G401 (cell line): Measurements from ENCODE around the gene CCDC197. TPM values are rescaled to one million over a fixed set of nuclear protein-coding genes. Genes with fewer than 3 reads are reported as not detected.

Source experiments
- DNase-seq: peaks from one replicate; pipeline ENCODE4 v3.0.0-alpha.2; 2015; ENCODE audit warnings: low spot score
- in situ Hi-C: cut with HindIII; loops from 2 replicates; pipeline ENCODE4 v1.10.0; 2016; ENCODE audit warnings: low sequenced_read_pairs, mixed read lengths
- total RNA-seq: library from RNA; depleted of rRNA; stranded (reverse); fragments of >200 nt; shearing (Covaris generic); gene quantifications from 2 replicates; pipeline ENCODE4 v1.2.3, GENCODE V29; 2014

Gene CCDC197
- total RNA-seq, 1 experiment from 2014 or later, result not detected

GRCh38 chr14:93994919-93995682, 2.0 kb upstream of the CCDC197 start:
- in situ Hi-C loops, result no loop called here
- DNase-seq, result peak; percentile 82

DNA sequence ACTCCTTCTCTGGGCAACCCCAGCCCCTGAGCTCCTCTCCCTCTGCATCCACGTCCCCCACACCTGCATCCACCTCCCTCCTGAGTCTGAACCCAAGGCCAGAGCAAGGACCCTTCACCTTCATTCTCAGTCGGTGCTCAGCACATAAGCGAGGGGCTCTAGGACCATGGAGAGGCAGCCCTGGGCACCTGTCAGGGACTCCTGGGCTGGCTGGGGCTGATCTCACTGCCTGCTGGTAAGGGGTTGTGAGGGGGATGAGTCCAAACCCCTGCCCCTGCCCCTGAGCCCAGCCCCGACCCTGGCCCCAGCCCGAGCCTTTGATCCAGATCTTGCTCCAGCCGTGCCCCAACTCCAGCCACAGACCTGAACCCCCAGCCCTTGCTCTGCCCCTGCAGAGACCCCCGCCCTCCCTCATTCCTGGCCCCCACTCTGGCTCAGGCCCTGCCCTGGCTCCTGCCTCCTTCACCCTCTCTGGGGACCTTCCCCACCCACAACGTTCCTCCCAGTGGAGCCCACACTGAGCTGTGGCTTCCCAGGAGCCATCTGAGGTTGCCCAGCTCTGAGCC, 888 bp upstream of the CCDC197 start:
- DNase-seq, result no peak
- in situ Hi-C loops, result no loop called here

GRCh38 chr14:93997916-93998870, 1.1 kb downstream of the CCDC197 start:
- in situ Hi-C loops, result no loop called here
- DNase-seq, result no peak

- DNase-seq, result no peak
- in situ Hi-C loops, result no loop called here
These were observed 1.8 kb downstream of the CCDC197 start for GRCh38 chr14:93998871-93999403.

GRCh38 chr14:93999573-93999972, 2.5 kb downstream of the CCDC197 start:
- DNase-seq, result no peak
- in situ Hi-C loops, result no loop called here

- no peak for DNase-seq
These were observed 3.2 kb downstream of the CCDC197 start for GRCh38 chr14:94000267-94000666.

DNA sequence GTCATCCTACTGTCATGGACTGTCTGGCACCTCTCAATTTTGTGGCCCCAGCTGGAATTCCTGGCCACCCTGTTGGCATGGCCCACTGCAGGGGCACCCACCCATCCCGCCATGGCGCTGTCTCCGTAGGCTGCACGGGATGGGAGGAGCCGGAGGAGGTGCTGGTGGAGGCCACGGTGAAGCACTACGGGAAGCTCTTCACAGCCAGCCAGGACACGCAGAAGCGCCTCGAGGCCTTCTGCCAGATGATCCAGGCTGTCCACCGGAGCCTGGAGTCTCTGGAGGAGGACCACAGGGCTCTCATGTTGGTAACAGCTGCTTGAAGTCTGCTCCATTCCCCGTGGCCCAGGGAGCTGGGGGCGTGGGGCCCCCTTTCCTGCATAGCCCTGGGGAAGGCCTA, 3.9 kb downstream of the CCDC197 start:
- in situ Hi-C loops, result no loop called here
- DNase-seq, result no peak

More at GRCh38 chr14:94000267-94000666, 3.2 kb downstream of the CCDC197 start:
- in situ Hi-C loops, result no loop called here

DNA sequence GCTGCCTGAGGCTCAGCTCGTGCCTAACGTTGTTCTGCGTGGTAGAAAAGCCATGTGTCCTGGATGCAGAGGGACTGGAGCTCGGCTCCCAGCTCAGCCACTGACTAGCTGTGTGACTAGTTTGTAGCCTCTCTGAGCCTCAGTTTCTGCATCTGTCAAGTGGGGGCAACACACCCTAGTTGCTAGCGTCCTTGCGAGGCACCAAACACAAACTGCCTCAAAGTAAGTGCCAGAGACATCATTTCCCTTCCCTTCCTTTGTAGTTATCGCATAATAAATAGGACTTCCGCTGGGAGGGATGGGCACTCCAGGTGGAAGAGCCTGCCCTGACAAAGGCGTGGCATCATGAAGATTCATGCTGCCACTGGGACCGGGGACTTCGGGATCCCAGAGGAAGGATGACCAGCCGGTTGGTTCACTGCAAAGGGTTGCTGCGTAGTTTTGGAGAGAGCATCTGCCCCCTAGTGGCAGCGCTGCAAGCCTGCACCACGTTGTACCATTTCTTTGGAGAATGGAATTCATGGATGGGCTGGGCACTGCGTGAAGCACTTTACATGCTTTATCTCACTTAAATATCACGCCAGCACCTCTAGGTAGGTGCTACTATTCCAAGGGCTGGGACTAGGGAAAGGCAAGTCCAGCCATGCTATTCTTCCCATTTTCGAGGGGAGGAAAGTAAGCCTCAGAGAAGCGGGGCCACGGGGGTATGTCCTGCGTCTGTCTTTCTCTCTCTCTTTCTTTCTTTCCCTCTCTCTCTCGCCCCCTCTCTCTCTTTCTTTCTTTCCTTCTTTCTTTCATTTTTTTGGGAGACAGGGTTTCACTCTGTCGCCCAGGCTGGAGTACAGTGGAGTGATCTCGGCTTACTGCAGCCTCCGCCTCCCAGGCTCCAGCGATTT, 4.6 kb downstream of the CCDC197 start:
- in situ Hi-C loops, result no loop called here
- peak; percentile 84 for DNase-seq

DNA sequence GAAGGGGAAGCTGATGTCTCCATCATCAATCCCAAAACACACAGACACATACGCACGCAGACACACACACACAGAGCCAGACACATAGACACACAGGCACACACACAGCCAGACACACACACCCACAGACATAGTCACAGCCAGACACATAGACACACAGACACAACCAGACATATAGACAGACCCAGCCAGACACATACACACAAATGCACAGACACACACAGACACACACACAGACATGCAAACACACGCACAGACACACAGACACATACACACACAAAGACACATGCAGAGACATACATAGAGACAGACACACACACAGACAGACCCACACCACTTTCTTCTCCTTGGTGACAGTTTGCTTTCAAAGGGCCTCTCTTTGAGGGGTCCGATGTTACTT, 6.3 kb downstream of the CCDC197 start:
- in situ Hi-C loops, result no loop called here

GRCh38 chr14:94004015-94004414, 6.9 kb downstream of the CCDC197 start:
- in situ Hi-C loops, result no loop called here
- DNase-seq, result no peak

More for the DNA sequence above, 6.3 kb downstream of the CCDC197 start:
- DNase-seq, result no peak

DNA sequence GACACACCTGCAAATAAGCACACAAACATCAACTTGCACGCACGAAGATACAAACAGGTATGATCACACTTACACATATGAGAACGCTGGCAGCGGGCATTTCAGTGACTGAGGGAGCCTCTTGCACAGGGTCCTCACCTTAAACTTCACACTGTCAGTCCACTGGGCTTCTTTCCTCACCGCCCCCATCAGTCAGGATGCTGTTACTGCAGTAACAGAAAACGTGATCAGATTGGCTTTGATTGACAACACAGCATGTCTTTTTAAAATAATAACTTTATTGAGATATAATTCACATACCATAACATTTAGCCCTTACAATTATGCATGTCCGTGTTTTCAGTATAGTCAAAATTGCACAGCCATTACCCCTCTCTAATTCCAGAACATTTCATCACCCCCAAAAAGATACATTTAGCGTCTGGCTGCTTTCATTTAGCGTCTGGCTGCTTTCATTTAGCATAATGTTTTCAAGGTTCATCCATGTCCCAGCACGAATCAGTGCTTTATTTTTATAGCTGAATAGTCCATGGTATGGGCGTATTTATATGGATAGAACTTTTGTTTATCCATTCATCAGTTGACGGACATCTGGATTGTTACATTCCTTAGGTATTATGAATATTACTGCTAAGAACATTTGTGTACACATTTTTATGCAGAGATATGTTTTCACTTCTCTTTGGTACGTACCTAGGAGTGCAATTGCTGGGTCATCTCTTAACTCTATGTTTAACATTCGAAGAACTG, 8.4 kb downstream of the CCDC197 start:
- DNase-seq, result no peak

DNA sequence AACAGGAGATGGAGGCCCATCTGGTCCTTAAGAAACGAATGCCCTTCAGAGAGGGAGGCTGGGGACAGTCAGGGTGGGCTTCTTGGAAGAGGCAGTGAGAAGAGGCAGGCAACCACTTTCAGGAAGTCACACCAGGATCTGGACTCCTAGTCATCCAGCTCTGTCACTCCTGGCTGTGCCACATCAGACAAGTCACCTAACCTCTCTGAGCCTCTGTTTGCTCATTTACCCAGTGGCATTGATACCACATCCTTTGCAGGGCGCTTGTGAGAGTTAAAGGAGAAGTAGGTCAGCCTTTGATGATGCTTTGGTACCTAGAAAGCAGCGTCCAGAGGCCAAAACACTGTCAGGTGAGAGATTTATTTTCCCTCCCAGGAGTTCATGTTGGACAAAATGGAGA, 11.1 kb downstream of the CCDC197 start:
- DNase-seq, result no peak
- in situ Hi-C loops, result no loop called here

More for the DNA sequence above, 8.4 kb downstream of the CCDC197 start:
- in situ Hi-C loops, result no loop called here

DNA sequence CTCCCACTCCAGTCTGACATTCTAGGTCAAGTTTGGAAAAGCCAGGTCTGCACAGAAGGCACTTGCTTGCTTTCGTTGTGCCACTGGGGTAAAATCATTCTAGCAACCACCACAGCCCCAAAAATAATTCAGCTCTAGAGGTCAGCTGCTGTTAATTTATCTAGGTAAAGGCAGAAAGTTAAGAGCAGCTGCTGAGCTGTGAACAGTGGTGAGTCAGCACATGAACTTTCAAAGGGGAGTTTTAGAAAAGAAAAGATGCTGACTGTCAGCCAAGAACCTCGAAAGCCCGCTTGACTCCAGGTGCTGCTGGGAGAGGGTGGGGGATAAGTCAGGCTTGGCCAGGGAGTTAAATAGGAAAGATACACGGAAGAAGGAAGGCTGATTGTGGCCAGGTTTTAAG, 12.7 kb downstream of the CCDC197 start:
- in situ Hi-C loops, result no loop called here

DNA sequence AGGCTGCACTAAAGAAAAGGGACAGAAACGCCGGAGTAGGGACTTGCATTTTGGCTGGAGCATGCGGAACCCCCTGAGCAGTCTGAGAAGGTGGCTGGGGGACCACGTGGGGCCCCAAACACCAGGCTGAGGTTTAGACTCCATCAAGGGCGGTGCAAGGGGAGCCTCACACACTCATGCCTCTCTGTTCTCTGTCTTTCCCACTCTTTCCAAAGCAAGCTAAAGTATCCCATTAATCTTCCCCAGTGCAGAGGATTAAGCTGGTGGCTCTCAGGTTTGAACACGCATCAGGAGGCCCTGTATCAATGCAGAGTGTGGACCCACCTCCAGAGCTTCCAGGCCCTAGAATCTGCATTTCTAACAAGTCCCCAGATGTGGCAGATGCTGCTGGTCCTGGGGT, 13.5 kb downstream of the CCDC197 start:
- in situ Hi-C loops, result no loop called here
- no peak for DNase-seq

More for the DNA sequence above, 12.7 kb downstream of the CCDC197 start:
- no peak for DNase-seq

DNA sequence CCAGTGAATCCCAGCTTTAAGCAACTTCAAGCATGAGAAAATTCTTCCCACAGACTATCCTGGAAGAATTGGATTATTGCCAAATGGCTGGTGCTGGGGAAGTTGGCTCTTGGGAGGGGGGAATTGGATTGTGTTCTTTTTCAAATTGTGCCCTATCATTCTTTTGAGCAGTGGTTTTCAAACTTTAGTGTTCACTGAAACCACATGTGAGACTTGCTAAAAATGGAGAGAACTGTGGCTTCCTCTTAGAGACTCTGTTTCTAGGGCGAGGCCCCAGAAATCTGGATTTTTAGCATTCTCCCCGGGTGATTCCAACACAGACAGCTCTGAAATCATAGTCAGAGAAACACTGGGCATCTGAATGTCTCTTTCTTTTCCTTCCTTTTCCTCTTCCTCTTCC, 14.7 kb downstream of the CCDC197 start:
- in situ Hi-C loops, result no loop called here
- no peak for DNase-seq

GRCh38 chr14:94014382-94014781, 17.3 kb downstream of the CCDC197 start:
- DNase-seq, result no peak
- in situ Hi-C loops, result no loop called here

DNA sequence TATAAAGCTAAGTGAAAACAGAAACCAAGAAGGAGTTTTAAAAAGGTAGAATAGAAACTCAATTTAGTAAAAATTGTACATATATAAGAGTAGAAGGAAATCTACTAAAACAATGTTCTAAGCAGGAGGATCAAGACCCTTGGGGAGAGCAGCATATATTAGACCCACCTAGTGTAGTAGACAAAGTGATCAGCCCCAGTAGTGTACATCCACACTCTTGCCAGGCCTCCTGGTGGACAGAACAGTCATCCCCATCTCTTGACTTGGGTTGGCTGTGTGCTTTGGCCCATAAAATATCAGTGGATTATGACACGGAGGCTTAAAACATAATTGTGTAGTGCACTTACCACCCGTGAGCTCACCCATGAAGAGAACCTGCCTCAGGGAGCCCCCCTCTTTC, 18.1 kb downstream of the CCDC197 start:
- in situ Hi-C loops, result no loop called here
- DNase-seq, result no peak

DNA sequence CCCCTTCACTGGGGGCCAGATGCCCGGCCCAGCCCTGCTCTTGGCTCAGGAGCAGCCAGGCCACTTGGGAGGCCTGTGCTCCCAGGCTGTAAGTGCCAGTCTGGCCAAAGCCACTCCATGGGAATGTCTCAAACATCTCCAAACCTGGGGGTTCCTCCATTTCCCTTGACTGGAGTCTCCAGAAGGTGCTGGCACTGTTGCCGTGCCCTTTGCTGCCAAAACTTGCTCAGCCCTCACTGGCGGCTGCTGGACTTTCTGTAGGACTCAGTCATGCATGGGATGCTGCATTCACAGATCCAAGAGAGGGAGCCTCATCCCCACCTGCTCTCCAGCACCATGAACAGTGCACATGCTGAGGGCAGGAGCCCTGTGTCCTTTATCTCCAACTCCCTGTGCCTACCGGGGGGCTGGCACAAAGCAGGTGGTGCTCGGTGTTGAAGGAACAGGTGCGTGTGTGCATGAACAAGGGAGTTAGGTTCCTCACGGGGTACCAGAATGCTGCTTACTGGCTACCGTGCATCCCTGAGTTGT, 19.4 kb downstream of the CCDC197 start:
- peak; percentile 76 for DNase-seq
- in situ Hi-C loops, result no loop called here
